GM21526 (cell line): ENCODE measurements around the gene TNFSF18.
"Not testable (repeated sequence)": the region's sequence is repeated elsewhere in the genome, so short reads cannot be mapped to it uniquely, and the experiment has no call there.

Experiments used
- ATAC-seq: cut with Tn5 transposase; IDR thresholded peaks from one replicate; pipeline ENCODE4 v1.9.1; 2021; ENCODE audit warnings: moderate library complexity; ENCODE audit not compliant: unreplicated experiment, low FRiP score

Gene TNFSF18

GRCh38 chr1:173050865-173051264, at the start of gene TNFSF18:
Gene TNFSF18 (minus strand): TSS chr1:173050941. CDS start chr1:173050896, 45 bp downstream.
- ATAC-seq = no peak

GRCh38 chr1:173099166-173099565, 48.4 kb upstream of the TNFSF18 start:
- no peak for ATAC-seq

- no peak for ATAC-seq
Measured at GRCh38 chr1:173098117-173098516, 47.4 kb upstream of the TNFSF18 start.

GRCh38 chr1:173097001-173097400, 46.3 kb upstream of the TNFSF18 start:
- no peak for ATAC-seq

GRCh38 chr1:173095632-173096031, 44.9 kb upstream of the TNFSF18 start:
- no peak for ATAC-seq

- no peak for ATAC-seq
Measured at GRCh38 chr1:173094541-173094940, 43.8 kb upstream of the TNFSF18 start.

- no peak for ATAC-seq
Measured at GRCh38 chr1:173093691-173094445, 43.1 kb upstream of the TNFSF18 start.

GRCh38 chr1:173084292-173084691, 33.6 kb upstream of the TNFSF18 start:
- ATAC-seq = no peak

- ATAC-seq = no peak
Measured at GRCh38 chr1:173082913-173083312, 32.2 kb upstream of the TNFSF18 start.

GRCh38 chr1:173074217-173074616, 23.5 kb upstream of the TNFSF18 start:
- not testable (repeated sequence) for ATAC-seq

GRCh38 chr1:173064011-173064410, 13.3 kb upstream of the TNFSF18 start:
- no peak for ATAC-seq

GRCh38 chr1:173063171-173063570, 12.4 kb upstream of the TNFSF18 start:
- ATAC-seq = no peak

- ATAC-seq = no peak
Measured at GRCh38 chr1:173062150-173062938, 11.6 kb upstream of the TNFSF18 start.

GRCh38 chr1:173058556-173058955, 7.8 kb upstream of the TNFSF18 start:
- ATAC-seq = no peak

- ATAC-seq = no peak
Measured at GRCh38 chr1:173057984-173058383, 7.2 kb upstream of the TNFSF18 start.

- no peak for ATAC-seq
Measured at GRCh38 chr1:173056365-173056764, 5.6 kb upstream of the TNFSF18 start.

- ATAC-seq = no peak
Measured at GRCh38 chr1:173052681-173053196, 2.0 kb upstream of the TNFSF18 start.

- ATAC-seq = no peak
Measured at GRCh38 chr1:173049322-173049633, 1.5 kb downstream of the TNFSF18 start.

- ATAC-seq = no peak
Measured at GRCh38 chr1:173048621-173049321, 2.0 kb downstream of the TNFSF18 start.

GRCh38 chr1:173044656-173045055, 6.1 kb downstream of the TNFSF18 start:
- no peak for ATAC-seq

GRCh38 chr1:173043253-173043652, 7.5 kb downstream of the TNFSF18 start:
- ATAC-seq = no peak
